Activated naive CD4-positive, alpha-beta T cell (primary cell): ENCODE data around the gene PPP2R3A.

Source experiments
- DNase-seq, 4 experiments: peaks; one replicate each; lab custom pipeline; 2025; lab: John Stamatoyannopoulos, UW

The PPP2R3A gene

DNA sequence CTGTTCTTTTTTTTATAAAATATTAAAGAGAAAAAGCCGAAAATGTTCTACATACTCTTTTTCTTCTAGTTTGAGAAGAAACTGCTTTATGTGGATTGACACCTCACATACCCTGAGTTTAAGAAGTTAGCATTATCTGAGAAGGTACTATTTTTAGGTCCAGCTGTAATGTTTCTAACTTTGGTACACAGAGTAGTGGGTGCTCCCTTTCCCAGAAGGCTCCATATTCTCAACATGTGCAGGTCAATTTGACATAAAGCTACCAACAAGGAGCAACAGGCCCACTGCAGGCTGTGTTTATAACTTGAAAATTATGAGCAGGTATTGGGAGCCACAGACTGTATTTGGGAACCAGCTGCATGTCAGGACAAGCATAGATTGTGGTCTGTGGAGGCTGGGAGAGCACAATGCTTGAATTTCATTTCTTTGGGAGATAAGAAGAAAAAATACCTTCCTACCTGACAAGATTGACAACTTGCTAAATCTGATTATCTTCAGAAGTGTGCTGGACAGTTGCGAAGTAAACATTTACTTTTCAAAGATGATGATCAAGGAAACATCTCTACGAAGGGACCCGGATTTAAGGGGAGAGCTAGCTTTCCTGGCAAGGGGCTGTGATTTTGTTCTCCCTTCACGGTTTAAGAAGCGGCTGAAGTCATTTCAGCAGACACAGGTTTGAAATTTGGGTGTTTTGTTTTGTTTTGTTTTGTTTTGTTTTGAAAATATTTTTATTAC, 57.2 kb downstream of the PPP2R3A start:
- no peak for DNase-seq

DNA sequence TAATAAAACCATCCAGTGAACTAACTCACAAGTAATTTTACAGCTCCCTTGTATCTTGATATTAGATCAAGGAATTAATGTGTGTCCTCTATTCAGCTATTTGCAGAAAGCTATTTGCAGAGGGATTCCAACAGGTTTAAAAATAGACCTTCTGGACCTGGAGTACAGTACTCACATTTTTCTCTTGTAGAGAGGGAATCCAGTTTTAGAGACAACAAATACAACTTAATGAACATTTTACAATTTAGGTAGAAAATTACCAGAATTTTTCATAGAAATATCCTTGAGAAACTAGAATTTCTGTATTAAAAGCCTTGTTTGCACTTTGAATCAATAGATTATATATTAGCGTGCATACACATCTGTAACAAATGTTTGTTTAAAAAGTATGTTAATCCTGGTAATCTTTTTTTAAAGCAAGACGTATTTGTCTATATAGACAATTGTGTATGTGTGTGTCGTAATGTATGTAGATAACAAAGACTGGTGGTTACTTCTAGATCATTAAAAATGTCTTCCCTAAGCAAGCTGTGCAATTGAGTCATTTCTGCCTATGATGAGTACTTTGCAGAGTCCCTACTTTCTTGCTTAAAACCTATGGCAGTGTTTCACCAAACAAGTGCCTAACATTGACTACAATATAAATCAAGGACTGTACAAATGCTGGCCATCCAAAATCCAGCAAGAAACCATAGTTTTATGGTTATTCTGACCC, 57.9 kb downstream of the PPP2R3A start:
- no peak for DNase-seq

GRCh38 chr3:136036306-136036705, 70.8 kb downstream of the PPP2R3A start:
- DNase-seq: no peak

- DNase-seq: no peak
These were observed 73.1 kb downstream of the PPP2R3A start for GRCh38 chr3:136038668-136039067.

DNA sequence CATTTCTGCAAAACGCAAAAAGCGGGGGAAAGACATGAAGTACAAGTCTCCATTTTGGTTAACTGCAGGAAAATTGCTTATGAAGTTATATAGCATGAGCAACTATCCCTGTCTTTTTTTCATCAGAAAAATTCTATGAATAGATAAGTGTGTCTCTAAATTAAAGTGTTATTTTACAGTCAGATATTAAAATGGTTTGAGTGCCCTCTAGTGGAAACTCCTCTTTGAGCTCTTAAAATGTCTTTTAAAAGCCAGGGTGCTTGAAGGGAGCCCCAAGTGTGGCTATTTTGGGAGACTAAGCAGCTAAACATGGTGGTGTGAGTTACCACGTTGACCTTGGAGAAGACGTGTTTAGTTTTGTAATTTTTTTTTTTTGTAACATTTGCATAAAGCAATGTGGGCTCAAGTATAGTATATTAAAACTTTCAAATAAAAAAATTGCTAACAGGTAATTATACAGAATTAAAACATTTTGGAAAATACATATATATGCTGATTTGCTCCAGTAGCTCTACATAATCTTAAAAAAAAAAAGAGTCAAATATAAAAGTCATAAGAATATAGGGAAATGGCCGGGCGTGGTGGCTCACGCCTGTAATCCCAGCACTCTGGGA, 77.2 kb downstream of the PPP2R3A start:
- no peak for DNase-seq

DNA sequence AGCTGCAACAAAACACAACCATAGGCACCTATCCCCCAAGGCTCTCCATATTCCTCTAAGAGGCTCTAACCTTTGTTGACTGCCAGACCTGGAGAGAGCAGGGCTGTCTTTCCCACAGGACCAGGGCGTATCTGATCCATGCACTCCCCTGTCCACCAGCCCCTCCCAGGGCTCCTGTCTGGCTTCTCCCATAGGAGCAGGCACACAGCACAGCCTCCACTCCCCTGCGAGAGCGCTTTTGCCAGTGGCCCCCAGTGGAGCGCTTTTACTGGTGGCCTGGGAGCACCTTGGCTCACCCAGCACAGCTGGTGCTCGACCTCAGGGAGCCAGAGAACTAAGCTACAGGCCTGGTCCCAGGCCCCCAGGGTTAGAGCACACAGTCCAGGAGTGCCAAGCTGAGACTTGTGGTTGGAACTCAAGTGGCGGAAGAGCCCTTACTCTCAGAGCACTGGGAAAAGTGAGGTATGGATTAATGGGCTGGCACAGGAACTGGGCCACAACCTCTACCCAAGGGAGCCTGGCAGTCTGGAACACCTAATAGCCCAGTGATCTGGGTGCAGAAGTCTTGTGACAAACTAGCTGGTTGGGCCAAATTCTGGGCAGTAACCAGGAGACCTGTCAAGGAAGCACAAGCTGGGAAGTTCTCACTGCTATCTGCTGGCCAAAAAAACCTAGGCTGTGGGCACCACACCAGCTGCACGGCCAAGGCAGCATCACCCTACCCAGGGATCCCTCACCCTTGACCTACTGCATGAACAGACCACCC, 79.6 kb downstream of the PPP2R3A start:
- no peak for DNase-seq

GRCh38 chr3:136048068-136048467, 82.5 kb downstream of the PPP2R3A start:
- DNase-seq: no peak

DNA sequence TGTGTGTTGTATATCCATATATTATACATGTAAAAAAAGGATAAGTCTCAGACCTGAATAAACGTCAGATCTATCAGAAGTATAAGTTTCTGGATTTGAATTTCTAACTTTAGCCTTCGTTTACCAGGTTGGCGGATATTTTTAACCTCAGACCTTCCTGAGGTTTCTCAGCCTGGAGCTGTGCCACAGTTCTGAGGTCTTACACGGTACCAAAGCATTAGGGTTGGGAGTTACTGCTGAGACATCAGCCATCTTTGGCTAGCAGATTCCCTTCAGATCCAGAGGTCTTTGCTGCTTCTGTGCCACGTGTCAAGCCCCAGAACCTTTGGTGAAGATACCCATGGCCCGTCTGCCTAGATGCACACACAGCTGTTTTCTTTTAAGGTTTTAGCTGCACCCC, 84.7 kb downstream of the PPP2R3A start:
- no peak for DNase-seq

- no peak for DNase-seq
These were observed 90.0 kb downstream of the PPP2R3A start for GRCh38 chr3:136055491-136055890.

DNA sequence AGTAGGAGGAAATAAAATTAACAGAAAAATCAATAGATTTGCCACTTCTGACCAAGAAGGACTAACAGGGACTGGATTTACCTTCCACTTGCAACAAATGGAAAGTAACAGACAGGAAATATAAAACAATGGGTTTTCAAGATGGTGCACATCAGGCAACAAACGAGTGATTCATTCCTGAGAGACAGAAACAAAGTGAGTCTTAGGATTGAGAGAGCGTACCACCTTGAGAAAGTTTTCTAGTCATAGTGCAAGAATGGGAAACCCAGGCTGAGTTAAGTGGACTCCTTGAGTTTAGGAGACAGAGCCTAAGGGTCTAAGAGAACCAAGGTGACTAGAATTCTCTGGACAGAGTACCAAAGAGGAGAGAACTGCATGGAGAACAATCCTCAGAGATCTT, 101.7 kb downstream of the PPP2R3A start:
- DNase-seq: no peak

- no peak for DNase-seq
These were observed 103.2 kb downstream of the PPP2R3A start for GRCh38 chr3:136068708-136069107.

DNA sequence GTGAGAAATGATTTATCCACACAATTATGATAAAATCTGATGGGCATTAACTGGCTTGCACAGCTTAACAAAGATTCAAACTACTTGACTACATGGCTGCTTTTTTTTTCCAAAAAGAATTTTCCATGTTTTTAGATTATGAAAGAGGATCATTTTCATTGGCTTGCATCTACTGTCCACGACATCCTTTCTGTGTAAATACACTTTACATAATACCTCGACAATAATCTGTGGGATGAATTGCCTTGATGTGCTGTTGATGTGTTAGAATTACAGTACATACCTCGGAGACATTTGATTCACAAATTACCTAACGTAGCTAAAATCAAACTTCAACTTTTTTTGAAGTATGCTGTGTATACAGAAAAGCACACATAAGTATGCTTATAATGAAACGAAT, 104.4 kb downstream of the PPP2R3A start:
- no peak for DNase-seq

DNA sequence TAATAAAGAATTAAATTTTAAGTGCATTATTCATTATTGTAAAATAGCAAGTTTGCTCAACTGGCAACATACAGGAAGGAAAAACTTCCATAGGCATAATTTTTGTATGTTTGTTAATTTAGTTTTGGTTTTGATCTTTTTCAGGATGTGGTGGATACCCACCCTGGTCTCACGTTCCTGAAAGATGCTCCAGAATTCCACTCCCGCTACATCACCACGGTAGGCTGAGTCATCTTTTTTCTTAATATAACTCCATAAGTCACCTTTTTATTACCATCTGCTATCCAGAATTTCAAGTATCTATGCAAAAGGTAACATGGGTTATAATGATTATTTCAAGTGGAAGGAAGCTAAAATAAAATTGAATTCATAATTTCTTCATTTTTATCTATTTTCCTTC, 104.8 kb downstream of the PPP2R3A start:
- DNase-seq: no peak

DNA sequence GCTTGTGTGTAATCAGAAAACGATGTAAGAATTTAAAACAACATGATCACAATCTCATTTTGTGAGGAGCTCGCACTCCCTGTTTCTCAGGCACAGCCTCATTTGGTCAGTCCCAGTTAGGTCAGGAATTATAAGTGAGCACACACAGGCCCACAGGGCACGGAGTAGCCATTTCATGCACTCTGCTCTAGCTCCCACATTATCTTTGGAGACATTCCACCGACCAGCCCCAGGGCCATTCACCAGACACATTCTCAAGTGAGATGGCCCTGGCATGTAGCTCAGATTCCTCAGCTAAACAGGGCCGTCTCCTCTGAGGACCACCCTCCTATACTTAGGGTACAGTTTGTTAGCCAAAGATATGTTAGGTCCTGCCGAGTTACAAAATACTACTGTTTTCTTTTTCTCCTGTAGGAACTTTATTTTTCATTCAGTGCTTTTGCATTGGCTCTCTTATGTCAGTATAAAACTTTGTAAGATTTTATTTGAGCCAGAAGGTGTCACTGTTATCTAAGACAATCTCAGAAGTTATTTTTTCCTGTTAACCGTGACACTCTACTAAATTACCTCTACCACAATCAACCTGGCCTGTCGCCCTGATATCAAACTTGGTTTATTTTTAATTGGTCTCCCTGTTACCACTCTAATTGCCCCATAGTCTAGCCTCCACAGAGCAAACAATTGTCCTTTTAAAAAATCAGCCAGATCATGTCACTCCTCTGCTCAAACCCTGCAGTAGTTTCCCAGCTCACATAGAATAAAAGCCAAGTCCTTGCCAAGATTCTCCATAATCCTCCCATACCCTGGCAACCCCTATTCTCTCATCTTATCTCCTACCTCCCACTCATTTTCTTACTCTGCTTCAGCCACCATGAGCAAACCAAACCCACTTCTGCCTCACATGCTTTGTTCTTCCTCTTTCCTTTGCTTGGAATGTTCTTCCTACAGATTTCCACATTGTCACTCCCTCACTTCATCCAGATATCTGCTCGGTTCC, 105.7 kb downstream of the PPP2R3A start:
- DNase-seq: no peak

DNA sequence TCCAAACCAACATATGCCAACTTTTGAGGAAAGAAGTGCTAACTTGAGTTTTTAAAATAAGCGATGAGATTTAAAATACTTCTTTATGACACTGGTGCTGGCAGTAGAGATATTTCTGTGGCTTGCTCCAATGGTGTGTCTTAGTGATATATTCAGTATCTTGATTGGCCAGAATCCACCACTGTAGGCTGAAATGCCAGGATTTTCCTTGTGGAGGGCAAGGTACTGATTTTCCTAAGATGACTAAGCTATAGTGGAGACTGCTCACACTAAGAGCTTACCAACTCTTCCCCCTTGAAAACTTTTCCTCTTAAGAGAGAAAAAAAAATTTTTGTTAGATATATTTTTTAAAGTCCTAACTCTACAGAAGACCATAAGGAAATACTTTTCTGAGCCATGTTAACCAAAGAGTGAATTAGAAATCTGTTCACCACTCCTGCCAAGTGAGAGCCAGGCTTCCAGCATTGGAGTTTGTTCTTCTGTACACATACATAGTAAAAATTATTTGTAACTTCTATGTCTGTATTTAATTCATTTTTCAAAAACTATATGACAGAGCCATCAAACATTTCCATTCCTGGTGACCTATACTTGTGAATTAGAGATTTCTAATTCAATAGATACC, 109.1 kb downstream of the PPP2R3A start:
- DNase-seq: no peak

DNA sequence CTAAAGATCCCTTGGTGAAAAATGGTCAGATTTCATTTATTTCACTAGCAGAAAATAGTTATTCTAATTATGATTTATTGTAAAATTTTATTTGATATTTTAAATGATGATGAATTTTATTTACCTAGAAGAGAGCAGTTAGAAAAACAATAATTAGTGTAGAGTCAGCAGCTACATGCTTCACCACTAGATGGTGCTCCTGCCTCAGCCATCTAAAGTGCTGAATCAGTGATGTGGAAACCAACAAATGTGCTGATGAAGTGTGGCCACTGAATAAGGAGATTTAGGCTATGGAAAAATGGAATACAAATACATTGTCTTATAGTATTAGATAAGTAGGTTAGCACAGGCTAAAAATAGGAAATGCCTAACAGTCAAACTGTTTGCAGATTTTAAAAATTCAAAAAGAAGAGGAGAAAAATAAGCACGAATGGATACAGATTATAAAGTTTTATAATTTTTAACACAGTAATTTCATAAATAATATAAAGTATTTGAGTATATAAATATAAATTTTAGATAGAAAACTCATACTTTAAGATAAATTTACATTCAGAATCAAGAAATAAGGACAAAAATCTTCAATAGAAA, 109.8 kb downstream of the PPP2R3A start:
- peak; percentile 1 to 53 (median 32) for DNase-seq

GRCh38 chr3:136075811-136076210, 110.3 kb downstream of the PPP2R3A start:
- DNase-seq: no peak

DNA sequence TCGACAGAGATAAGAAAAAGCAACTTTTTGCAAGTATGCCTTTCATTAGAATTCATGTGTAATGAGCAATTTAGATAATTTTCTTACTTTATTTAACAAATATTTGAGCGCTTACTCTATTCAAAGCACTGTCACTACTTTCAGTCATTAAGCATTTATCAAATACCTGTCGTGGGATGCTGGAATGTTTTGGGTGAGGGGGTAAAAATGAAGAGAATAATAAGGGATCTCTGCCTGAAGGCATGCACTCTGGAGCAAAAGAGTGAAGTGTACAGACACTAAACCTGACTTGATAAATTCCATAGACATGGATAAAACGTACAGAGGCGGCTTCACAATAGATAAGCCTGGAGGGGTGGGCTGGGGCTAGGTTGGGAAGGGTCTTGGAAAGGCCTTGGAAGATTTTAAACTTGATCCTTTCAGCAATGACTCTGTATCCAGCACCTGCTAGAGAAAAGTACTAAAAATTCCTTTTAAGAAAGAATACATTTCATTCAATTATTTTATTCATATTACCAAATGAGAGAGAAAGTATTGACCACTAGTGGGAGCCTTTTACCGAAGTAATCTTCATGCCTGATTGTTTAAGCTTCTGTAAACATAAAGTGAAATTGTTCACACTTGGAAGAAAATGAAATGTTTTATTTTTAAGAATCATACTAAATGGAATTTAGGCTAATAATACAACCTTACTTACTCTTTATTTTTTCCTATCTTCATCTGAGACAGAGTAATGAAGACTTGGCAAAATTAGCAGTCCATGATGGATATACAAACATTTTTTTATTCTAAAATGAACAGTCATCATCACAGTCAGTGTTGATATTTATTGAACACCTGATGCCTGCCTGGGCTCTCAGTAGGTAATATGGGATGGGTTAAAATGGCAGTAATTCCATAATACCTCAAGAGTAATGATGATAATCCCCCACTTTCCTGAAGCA, 113.2 kb downstream of the PPP2R3A start:
- DNase-seq: no peak
